NB4 (cell line): Measurements from ENCODE around the gene CDV3.
"Not testable (repeated sequence)": the region's sequence is repeated elsewhere in the genome, so short reads cannot be mapped to it uniquely, and the experiment has no call there.

Experiments used
- DNase-seq: peaks from one replicate; pipeline ENCODE4 v3.0.0; 2010; ENCODE audit warnings: low read depth
- H3K4me3 ChIP-seq: one replicate; pipeline ENCODE4 v1.5.1; 2011; ENCODE audit warnings: mild to moderate bottlenecking, low read depth, low read length, moderate library complexity
- CTCF ChIP-seq: IDR thresholded peaks from one replicate; pipeline ENCODE4 v1.5.1; 2012; ENCODE audit warnings: low read depth, low read length
- MAX ChIP-seq: IDR thresholded peaks from 2 replicates; pipeline ENCODE4 v1.6.1; 2011; ENCODE audit warnings: low read depth, low read length
- MYC ChIP-seq: IDR thresholded peaks from 2 replicates; pipeline ENCODE4 v1.6.1; 2011; ENCODE audit warnings: low read depth, low read length
- POLR2A ChIP-seq: IDR thresholded peaks from 2 replicates; pipeline ENCODE4 v1.6.1; 2011; ENCODE audit warnings: mild to moderate bottlenecking; ENCODE audit not compliant: insufficient read length; ENCODE audit errors: extremely low read depth

CDV3 gene

GRCh38 chr3:133573629-133574194 lies at the start of gene CDV3:
Gene CDV3 (plus strand): TSS chr3:133573686. CDS start chr3:133574045, 359 bp downstream.
- H3K4me3 ChIP-seq: peak within 1 kb of the TSS; percentile 88
- DNase-seq: no peak
- TF ChIP-seq MAX (no peak), MYC (peak; percentile 45; the same call in 1 of the 2 replicates), POLR2A (peak; percentile 79), CTCF (no peak)

GRCh38 chr3:133523758-133524157 lies 49.7 kb upstream of the CDV3 start:
- not testable (repeated sequence) for DNase-seq, H3K4me3 ChIP-seq

DNA sequence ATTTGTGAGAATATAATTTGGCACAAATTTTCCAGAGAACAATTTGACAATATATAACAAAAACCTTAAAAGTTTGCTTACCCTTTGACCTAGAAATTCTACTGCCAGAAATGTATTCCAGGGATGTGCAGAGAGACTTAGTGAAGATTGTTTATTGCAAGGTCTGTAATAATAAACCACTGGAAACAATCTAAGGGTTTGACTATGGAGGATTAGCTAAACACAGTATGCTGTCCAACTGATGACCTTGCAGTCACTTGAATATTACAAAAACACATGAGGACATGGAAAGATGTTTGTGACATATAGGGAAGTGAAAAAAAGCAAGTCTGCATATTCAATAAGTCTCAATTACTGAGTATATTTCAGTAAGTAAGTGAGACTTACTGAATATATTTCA lies 48.1 kb upstream of the CDV3 start:
- TF ChIP-seq POLR2A (no peak), CTCF (no peak), MAX (no peak), MYC (no peak)

GRCh38 chr3:133527081-133527715 lies 46.3 kb upstream of the CDV3 start:
- DNase-seq: no peak
- H3K4me3 ChIP-seq: no peak overlapping the region
- no peak for TF ChIP-seq MAX
- no peak for TF ChIP-seq MYC

More for the DNA sequence above, 48.1 kb upstream of the CDV3 start:
- no peak overlapping the region for H3K4me3 ChIP-seq
- no peak for DNase-seq

- no peak overlapping the region for H3K4me3 ChIP-seq
- DNase-seq: no peak
- no peak for TF ChIP-seq MAX
- TF ChIP-seq MYC: no peak
- TF ChIP-seq CTCF: no peak
- TF ChIP-seq POLR2A: no peak
Observed at GRCh38 chr3:133529809-133530208, 43.7 kb upstream of the CDV3 start.

- no peak for DNase-seq
- TF ChIP-seq CTCF: no peak
- TF ChIP-seq MYC: no peak
- no peak for TF ChIP-seq POLR2A
- TF ChIP-seq MAX: no peak
- no peak overlapping the region for H3K4me3 ChIP-seq
Observed at GRCh38 chr3:133531981-133532380, 41.5 kb upstream of the CDV3 start.
